T follicular helper cell (primary cell): ENCODE results near the gene LPAR1.

Experiments used
- DNase-seq: peaks from one replicate; pipeline ENCODE4 v3.0.0-alpha.2; 2020; ENCODE audit warnings: low read depth

Gene LPAR1

GRCh38 chr9:110999379-110999778 lies 38.9 kb downstream of the LPAR1 start:
- DNase-seq = no peak

GRCh38 chr9:110997847-110998246 lies 40.4 kb downstream of the LPAR1 start:
- DNase-seq = no peak

GRCh38 chr9:110996436-110997220 lies 41.6 kb downstream of the LPAR1 start:
- no peak for DNase-seq

- DNase-seq = no peak
These were observed 42.6 kb downstream of the LPAR1 start for GRCh38 chr9:110995420-110996340.

GRCh38 chr9:110994771-110995241 lies 43.5 kb downstream of the LPAR1 start:
- no peak for DNase-seq

GRCh38 chr9:110990481-110990880 lies 47.8 kb downstream of the LPAR1 start:
- no peak for DNase-seq

- no peak for DNase-seq
These were observed 51.7 kb downstream of the LPAR1 start for GRCh38 chr9:110986529-110986928.

- no peak for DNase-seq
These were observed 53.3 kb downstream of the LPAR1 start for GRCh38 chr9:110984890-110985437.

GRCh38 chr9:110980261-110980660 lies 58.0 kb downstream of the LPAR1 start:
- DNase-seq = no peak

- no peak for DNase-seq
These were observed 58.6 kb downstream of the LPAR1 start for GRCh38 chr9:110979636-110980035.

- no peak for DNase-seq
These were observed 59.8 kb downstream of the LPAR1 start for GRCh38 chr9:110978516-110978915.

GRCh38 chr9:110977259-110977709 lies 61.0 kb downstream of the LPAR1 start:
- no peak for DNase-seq

GRCh38 chr9:110975969-110976368 lies 62.3 kb downstream of the LPAR1 start:
- DNase-seq = no peak

- no peak for DNase-seq
These were observed 63.0 kb downstream of the LPAR1 start for GRCh38 chr9:110975278-110975677.

- no peak for DNase-seq
These were observed 66.6 kb downstream of the LPAR1 start for GRCh38 chr9:110971705-110972104.

GRCh38 chr9:110971234-110971633 lies 67.0 kb downstream of the LPAR1 start:
- DNase-seq = no peak

GRCh38 chr9:110969971-110970386 lies 68.3 kb downstream of the LPAR1 start:
- no peak for DNase-seq

- DNase-seq = no peak
These were observed 70.2 kb downstream of the LPAR1 start for GRCh38 chr9:110968096-110968495.

GRCh38 chr9:110967196-110967595 lies 71.1 kb downstream of the LPAR1 start:
- DNase-seq = no peak

- no peak for DNase-seq
These were observed 78.0 kb downstream of the LPAR1 start for GRCh38 chr9:110960288-110960687.

GRCh38 chr9:110958847-110959246 lies 79.4 kb downstream of the LPAR1 start:
- no peak for DNase-seq

GRCh38 chr9:110954822-110955291 lies 83.4 kb downstream of the LPAR1 start:
- no peak for DNase-seq
